GM12875 (cell line): Measurements from ENCODE around the gene PBX1.

Source experiments
- H3K4me3 ChIP-seq: one replicate; pipeline ENCODE4 v1.5.1; 2011; ENCODE audit warnings: low read depth, low read length, control low read depth
- TF ChIP-seq, protein P1 (sequence below): IDR thresholded peaks from 2 replicates; pipeline ENCODE4 v1.5.1; 2011; ENCODE audit warnings: low read depth, mild to moderate bottlenecking, control low read depth, inconsistent platforms, low read length, moderate library complexity, borderline replicate concordance; ENCODE audit not compliant: insufficient read depth

PBX1 gene

DNA sequence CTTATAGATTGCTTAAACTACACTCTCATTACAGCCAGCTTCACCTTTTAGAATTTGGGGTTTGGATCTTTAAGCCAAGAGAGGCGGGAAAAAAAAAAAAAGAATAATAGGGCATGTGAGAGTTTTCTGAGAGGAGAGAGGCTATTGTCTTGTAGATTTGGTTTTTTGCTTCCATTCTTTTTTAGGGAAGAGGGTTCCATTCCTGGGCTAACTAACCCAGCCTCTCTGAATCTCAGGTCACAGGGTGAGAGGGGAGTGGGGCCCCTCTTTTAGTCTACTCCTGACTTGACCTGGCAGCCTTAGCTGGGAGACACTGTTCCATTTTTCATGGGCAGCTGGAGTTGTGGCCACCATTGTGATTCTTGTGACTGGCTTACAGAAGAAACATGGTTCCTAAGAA is 24.2 kb downstream of the PBX1 start:
- TF ChIP-seq, protein P1, sequence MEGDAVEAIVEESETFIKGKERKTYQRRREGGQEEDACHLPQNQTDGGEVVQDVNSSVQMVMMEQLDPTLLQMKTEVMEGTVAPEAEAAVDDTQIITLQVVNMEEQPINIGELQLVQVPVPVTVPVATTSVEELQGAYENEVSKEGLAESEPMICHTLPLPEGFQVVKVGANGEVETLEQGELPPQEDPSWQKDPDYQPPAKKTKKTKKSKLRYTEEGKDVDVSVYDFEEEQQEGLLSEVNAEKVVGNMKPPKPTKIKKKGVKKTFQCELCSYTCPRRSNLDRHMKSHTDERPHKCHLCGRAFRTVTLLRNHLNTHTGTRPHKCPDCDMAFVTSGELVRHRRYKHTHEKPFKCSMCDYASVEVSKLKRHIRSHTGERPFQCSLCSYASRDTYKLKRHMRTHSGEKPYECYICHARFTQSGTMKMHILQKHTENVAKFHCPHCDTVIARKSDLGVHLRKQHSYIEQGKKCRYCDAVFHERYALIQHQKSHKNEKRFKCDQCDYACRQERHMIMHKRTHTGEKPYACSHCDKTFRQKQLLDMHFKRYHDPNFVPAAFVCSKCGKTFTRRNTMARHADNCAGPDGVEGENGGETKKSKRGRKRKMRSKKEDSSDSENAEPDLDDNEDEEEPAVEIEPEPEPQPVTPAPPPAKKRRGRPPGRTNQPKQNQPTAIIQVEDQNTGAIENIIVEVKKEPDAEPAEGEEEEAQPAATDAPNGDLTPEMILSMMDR = no peak
- no peak overlapping the region for H3K4me3 ChIP-seq

DNA sequence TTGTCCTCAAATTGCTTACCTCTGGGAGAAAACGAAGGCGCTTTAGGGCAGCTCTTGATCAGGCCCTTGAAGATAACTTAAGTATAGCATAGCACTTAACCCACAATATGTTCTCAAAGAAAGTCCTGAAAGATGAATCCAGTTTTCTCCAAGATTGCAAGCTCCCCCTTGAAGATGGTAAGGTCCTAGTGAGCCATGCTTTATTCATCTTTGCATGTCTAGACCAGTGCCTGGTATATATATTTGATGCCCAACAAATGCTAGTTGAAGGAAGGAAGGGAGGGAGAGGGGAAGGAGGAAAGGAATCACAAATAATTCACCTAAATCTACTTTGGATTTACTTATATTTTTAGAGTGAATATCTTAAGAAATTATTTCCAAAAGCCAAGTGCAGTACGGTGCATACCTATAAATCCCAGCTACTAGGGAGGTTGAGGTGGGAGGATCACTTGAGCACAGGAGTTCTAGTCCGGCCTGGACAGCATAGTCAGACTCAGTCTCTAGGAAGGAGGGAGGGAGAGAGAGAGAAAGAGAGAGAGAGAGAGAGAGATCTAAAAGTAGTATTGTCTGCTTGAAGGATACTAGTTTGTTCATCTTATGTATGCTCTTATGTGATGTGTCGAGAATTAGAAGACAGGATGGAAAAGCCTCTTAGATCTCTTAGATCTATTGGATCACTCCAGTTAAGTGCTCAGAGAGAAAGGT is 25.0 kb downstream of the PBX1 start:
- no peak overlapping the region for H3K4me3 ChIP-seq
- TF ChIP-seq, protein P1 = no peak

DNA sequence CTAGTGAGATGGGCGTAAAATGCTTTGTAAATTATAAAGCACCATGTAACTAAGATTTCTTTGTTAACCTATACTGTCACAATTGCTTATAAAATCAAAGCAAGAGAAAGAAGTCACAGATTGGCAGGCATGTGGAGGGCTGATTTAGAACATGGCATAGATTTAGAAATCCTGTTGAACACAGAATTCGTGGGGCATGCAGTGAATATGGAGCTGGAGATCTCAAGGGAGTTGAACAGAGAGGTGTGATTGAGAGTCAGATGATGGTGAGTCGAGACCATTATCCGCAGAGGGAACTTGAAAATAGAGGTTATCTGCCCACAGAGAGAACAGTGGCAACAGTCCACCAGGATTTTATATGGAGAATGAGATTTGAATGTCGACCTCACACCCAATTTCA is 27.6 kb downstream of the PBX1 start:
- TF ChIP-seq, protein P1 = no peak
- H3K4me3 ChIP-seq = no peak overlapping the region

DNA sequence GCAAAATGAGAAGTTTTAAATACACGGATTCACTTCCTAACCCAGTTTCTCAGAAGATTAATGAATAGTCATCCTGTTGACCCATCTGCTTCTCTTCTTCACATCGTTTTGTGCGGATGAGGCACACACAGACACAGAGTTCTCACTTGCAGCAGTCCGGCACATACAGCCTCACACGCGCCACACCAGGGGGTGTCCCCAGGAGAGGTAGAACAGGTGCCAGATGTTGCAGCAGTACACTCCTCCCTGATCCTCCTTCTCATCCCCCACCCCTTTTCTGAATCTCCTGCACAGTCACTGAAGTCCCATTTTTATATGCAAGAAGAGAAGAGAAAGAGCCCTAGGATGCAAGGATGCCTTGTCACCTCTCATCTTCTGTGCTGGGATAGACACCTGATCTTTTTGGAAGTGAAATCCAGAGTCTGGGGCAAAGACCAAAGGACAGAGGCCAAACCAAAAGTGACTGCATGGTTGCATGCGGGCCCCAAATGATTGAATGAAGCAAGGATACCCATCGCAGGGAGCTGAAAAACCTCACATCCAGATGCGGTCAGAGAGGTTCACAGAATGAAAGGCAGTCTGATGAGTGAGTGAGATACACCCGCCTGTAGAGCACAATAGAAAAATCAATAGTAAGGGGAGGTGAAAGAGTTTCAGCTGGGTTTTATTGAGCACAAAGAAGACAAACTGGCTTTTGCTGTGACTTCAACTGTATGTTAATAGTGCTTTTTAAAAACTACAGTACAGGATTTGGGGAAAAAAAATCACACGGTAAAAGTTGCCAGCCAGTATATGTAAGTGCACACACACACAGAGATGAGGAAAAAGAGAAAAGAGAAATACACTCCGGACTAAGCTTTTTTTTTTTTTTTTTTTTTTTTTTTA is 28.9 kb downstream of the PBX1 start:
- TF ChIP-seq, protein P1 = no peak
- no peak overlapping the region for H3K4me3 ChIP-seq

DNA sequence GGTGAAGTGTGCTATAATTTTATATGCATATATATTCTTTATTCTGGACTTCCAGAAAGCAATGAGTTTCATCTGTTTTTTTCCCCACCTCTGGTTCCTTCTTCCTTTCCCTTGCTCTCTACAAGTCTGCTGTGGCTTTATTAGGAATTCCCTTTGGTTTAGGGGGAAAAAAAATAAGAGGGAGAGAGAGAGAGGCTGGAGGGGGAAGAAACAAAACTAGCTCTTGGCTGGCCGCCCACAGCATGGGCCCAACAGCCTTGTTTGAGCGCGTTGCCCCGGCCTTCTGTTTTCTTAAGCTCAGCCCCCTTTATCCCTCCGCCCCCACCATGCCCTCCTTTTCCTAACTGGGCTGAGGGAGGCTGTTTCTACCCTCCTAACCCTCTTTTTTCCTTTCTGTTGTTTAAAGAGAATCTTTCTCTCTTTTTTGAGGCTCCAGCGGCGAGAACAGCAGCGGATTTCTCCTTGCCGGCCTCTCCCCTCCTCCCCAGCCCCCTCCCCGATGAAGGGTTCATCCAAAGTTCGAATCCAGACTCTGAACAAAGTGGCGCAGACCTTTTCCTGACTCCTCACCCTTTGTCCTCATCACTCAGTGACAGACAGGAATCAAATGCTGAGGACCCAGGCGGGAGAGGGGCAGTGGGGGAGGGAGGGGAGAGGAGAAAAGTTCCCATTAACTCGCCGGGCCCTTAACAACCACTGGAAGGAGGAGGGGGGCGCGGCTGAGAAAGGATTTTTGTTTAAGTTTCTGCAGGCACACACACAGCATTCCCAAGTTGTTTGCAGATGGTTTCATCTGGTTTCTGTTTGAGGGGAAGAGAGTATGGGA is 29.7 kb downstream of the PBX1 start:
- TF ChIP-seq, protein P1 = no peak
- no peak overlapping the region for H3K4me3 ChIP-seq

DNA sequence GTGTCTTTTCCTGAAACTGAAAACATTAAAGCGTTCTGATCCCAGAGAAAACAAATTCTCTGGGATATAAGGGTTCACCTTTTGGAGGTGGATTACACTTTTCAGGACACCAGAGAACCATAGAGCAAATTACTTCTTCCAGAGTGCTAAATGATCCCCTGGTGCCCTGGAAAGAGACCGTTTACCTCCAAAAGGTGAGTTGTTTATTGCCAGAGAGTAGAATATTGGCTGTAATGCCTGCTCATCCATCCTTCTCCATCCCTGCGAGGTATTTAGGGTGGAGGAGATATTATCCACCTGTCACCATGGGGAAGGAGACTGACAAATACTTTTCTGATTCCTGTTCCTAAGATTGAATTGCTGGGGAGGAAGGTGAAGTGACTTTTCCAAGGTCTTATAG is 30.4 kb downstream of the PBX1 start:
- no peak overlapping the region for H3K4me3 ChIP-seq
- TF ChIP-seq, protein P1 = no peak
